ENCODE measurements around the gene NXF3. TPM values are rescaled to one million over a fixed set of nuclear protein-coding genes. Genes with fewer than 3 reads are reported as not detected.

Gene NXF3
- total RNA-seq, 1 donor from 2014 or later: not detected

- peaks cover 2% of the 10 kb centered on the region for H3K27me3 Mint-ChIP-seq (ENCODE audit: low read depth, unreplicated experiment)
- H3K36me3 ChIP-seq (ENCODE audit: insufficient read depth, low read length): no peaks in the 10 kb centered on the region
- H3K27ac Mint-ChIP-seq (ENCODE audit: unreplicated experiment): no peak overlapping the region
- H3K4me1 ChIP-seq (ENCODE audit: insufficient read depth, low read length): no peaks in the 10 kb centered on the region
- no peak for TF ChIP-seq EZH2 (IDR thresholded peaks at IDR 0.05; ENCODE audit: insufficient read depth, low read length)
- TF ChIP-seq, protein P1, sequence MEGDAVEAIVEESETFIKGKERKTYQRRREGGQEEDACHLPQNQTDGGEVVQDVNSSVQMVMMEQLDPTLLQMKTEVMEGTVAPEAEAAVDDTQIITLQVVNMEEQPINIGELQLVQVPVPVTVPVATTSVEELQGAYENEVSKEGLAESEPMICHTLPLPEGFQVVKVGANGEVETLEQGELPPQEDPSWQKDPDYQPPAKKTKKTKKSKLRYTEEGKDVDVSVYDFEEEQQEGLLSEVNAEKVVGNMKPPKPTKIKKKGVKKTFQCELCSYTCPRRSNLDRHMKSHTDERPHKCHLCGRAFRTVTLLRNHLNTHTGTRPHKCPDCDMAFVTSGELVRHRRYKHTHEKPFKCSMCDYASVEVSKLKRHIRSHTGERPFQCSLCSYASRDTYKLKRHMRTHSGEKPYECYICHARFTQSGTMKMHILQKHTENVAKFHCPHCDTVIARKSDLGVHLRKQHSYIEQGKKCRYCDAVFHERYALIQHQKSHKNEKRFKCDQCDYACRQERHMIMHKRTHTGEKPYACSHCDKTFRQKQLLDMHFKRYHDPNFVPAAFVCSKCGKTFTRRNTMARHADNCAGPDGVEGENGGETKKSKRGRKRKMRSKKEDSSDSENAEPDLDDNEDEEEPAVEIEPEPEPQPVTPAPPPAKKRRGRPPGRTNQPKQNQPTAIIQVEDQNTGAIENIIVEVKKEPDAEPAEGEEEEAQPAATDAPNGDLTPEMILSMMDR (IDR thresholded peaks at IDR 0.05; ENCODE audit: insufficient read depth, low read depth, low read length): no peak
- no peak overlapping the region for H3K9ac ChIP-seq (ENCODE audit: low read length)
- no peak overlapping the region for H2AFZ ChIP-seq (ENCODE audit: low read depth, low read length)
- FAIRE-seq (no peak), DNase-seq (ENCODE audit: low read depth) (no peak)
- H3K4me3 ChIP-seq (ENCODE audit: insufficient read depth, low read depth, low read length): no peak overlapping the region
- H3K4me1 Mint-ChIP-seq (ENCODE audit: low read depth, unreplicated experiment): no peaks in the 10 kb centered on the region
- no peaks in the 10 kb centered on the region for H3K27me3 ChIP-seq (ENCODE audit: insufficient read depth, low read length)
- no peaks in the 10 kb centered on the region for H3K36me3 Mint-ChIP-seq (ENCODE audit: low read depth, unreplicated experiment)
- H3K4me2 ChIP-seq (ENCODE audit: low read length): no peak overlapping the region
- no peaks in the 10 kb centered on the region for H3K9me3 ChIP-seq (ENCODE audit: insufficient read depth, low read depth, low read length)
- H3K4me3 Mint-ChIP-seq (ENCODE audit: unreplicated experiment): no peak overlapping the region
- H3K79me2 ChIP-seq (ENCODE audit: insufficient read depth, low read length): no peaks in the 10 kb centered on the region
- H3K27ac ChIP-seq (ENCODE audit: low read depth, low read length): no peak overlapping the region
- H4K20me1 ChIP-seq (ENCODE audit: insufficient read depth, low read length): no peaks in the 10 kb centered on the region
- H3K9me3 Mint-ChIP-seq (ENCODE audit: unreplicated experiment): no peaks in the 10 kb centered on the region
Measured at GRCh38 chrX:103081051-103081450, 11.9 kb downstream of the NXF3 start.

GRCh38 chrX:103073467-103073866, 19.5 kb downstream of the NXF3 start:
- TF ChIP-seq EZH2 (IDR thresholded peaks at IDR 0.05; ENCODE audit: insufficient read depth, low read length): no peak
- TF ChIP-seq, protein P1 (IDR thresholded peaks at IDR 0.05; ENCODE audit: insufficient read depth, low read depth, low read length): no peak
- Mint-ChIP-seq H3K27me3 (ENCODE audit: low read depth, unreplicated experiment) (no peaks in the 10 kb centered on the region), H3K4me1 (ENCODE audit: low read depth, unreplicated experiment) (no peaks in the 10 kb centered on the region), H3K9me3 (ENCODE audit: unreplicated experiment) (no peaks in the 10 kb centered on the region), H3K4me3 (ENCODE audit: unreplicated experiment) (no peak overlapping the region), H3K36me3 (ENCODE audit: low read depth, unreplicated experiment) (no peaks in the 10 kb centered on the region), H3K27ac (ENCODE audit: unreplicated experiment) (no peak overlapping the region)
- H3K9ac ChIP-seq (ENCODE audit: low read length): no peak overlapping the region
- H3K9me3 ChIP-seq (ENCODE audit: insufficient read depth, low read depth, low read length): no peaks in the 10 kb centered on the region
- H3K4me2 ChIP-seq (ENCODE audit: low read length): no peak overlapping the region
- H3K27ac ChIP-seq (ENCODE audit: low read depth, low read length): no peak overlapping the region
- no peak overlapping the region for H2AFZ ChIP-seq (ENCODE audit: low read depth, low read length)
- H3K79me2 ChIP-seq (ENCODE audit: insufficient read depth, low read length): no peaks in the 10 kb centered on the region
- no peak overlapping the region for H3K4me3 ChIP-seq (ENCODE audit: insufficient read depth, low read depth, low read length)
- no peak for DNase-seq (ENCODE audit: low read depth)
- no peaks in the 10 kb centered on the region for H3K27me3 ChIP-seq (ENCODE audit: insufficient read depth, low read length)
- FAIRE-seq: no peak
- no peaks in the 10 kb centered on the region for H3K4me1 ChIP-seq (ENCODE audit: insufficient read depth, low read length)
- H4K20me1 ChIP-seq (ENCODE audit: insufficient read depth, low read length): no peaks in the 10 kb centered on the region
- no peaks in the 10 kb centered on the region for H3K36me3 ChIP-seq (ENCODE audit: insufficient read depth, low read length)

DNA sequence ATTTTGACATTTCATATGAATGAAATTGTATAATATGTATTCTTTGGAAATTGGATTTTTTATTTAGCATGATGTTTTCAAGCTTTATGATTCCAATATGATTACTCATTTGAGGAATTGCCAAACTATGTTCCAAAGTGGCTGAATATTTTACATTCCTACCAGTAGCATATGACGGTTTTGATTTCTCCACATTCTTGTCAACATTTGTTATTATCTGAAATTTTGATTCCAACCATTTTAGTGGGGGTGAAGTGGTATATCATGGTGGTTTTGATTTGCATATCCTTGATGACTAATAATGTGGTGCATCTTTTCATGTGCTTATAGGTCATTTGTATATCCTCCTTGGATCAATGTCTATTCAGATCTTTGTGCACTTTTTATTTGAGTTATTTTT, 26.3 kb downstream of the NXF3 start:
- no peak overlapping the region for H3K27ac Mint-ChIP-seq (ENCODE audit: unreplicated experiment)
- peak; percentile 8 for DNase-seq (ENCODE audit: low read depth)
- H3K9me3 ChIP-seq (ENCODE audit: insufficient read depth, low read depth, low read length): no peaks in the 10 kb centered on the region

More for the DNA sequence above, 26.3 kb downstream of the NXF3 start:
- Histone ChIP-seq H3K36me3 (ENCODE audit: insufficient read depth, low read length) (no peaks in the 10 kb centered on the region), H3K4me1 (ENCODE audit: insufficient read depth, low read length) (no peaks in the 10 kb centered on the region), H2AFZ (ENCODE audit: low read depth, low read length) (no peak overlapping the region), H3K9ac (ENCODE audit: low read length) (no peak overlapping the region), H3K27ac (ENCODE audit: low read depth, low read length) (no peak overlapping the region), H3K79me2 (ENCODE audit: insufficient read depth, low read length) (no peaks in the 10 kb centered on the region), H3K27me3 (ENCODE audit: insufficient read depth, low read length) (no peaks in the 10 kb centered on the region), H4K20me1 (ENCODE audit: insufficient read depth, low read length) (no peaks in the 10 kb centered on the region), H3K4me2 (ENCODE audit: low read length) (no peak overlapping the region), H3K4me3 (ENCODE audit: insufficient read depth, low read depth, low read length) (no peak overlapping the region)
- Mint-ChIP-seq H3K4me1 (ENCODE audit: low read depth, unreplicated experiment) (peaks cover 3% of the 10 kb centered on the region), H3K36me3 (ENCODE audit: low read depth, unreplicated experiment) (no peaks in the 10 kb centered on the region), H3K4me3 (ENCODE audit: unreplicated experiment) (no peak overlapping the region), H3K9me3 (ENCODE audit: unreplicated experiment) (no peaks in the 10 kb centered on the region), H3K27me3 (ENCODE audit: low read depth, unreplicated experiment) (no peaks in the 10 kb centered on the region)
- TF ChIP-seq EZH2 (IDR thresholded peaks at IDR 0.05; ENCODE audit: insufficient read depth, low read length): no peak
- TF ChIP-seq, protein P1 (IDR thresholded peaks at IDR 0.05; ENCODE audit: insufficient read depth, low read depth, low read length): no peak
- FAIRE-seq: peak; percentile 5

All from astrocyte (in vitro differentiated cells and primary cell).